ENCODE measurements around the gene TMEM151B. TPM values are rescaled to one million over a fixed set of nuclear protein-coding genes. Genes with fewer than 3 reads are reported as not detected.
A peak's percentile ranks its signal among the peaks of the same experiment; 100 is the strongest.

Gene TMEM151B
- total and polyA plus RNA-seq, 10 of the 15 experiments (the other 5 are each of a cell fraction or from before 2014, with no cell fraction given) = 0.01 to 0.19 (median 0.05) TPM; not detected in 6

- Histone ChIP-seq H4K20me1 (ENCODE audit: control insufficient read depth, insufficient read depth) (peaks cover 6% of the 10 kb centered on the region; the same call in 1 of the 2 replicates), H3K9ac (ENCODE audit: control insufficient read depth, insufficient read depth, low read length) (no peak overlapping the region), H2AFZ (ENCODE audit: control insufficient read depth, low read depth, low read length) (no peak overlapping the region), H3K4me3 (peak overlapping the region; percentile 77; the same call in 1 of the 2 replicates), H3K9me3 (replicated peaks; ENCODE audit: control insufficient read depth, insufficient read depth, low read length) (no peaks in the 10 kb centered on the region), H3K4me1 (ENCODE audit: control insufficient read depth, insufficient read depth, low read length) (peaks cover 43% of the 10 kb centered on the region), H3K4me2 (ENCODE audit: control insufficient read depth, insufficient read depth) (peak overlapping the region; percentile 71), H3K36me3 (ENCODE audit: control insufficient read depth in 2 of 2, insufficient read depth in 2 of 2, low read length in 1 of 2) (peaks cover 40 to 57% of the 10 kb centered on the region in 2 experiments), H3K79me2 (ENCODE audit: control insufficient read depth, insufficient read depth, low read length) (peaks cover 84% of the 10 kb centered on the region), H3K27ac (ENCODE audit: control insufficient read depth, insufficient read depth) (peak overlapping the region; percentile 99), H3K27me3 (replicated peaks in 1 of 2; ENCODE audit: control insufficient read depth in 2 of 2, insufficient read depth in 2 of 2, low read length in 1 of 2) (no peaks in the 10 kb centered on the region)
- in situ Hi-C loops (cut with MboI) (no loop called here), intact Hi-C loops (cut with micrococcal nuclease; ENCODE audit: unreplicated experiment) (no loop called here)
- ChIA-PET POLR2A (interaction anchor here (0.9 to 10.7 kb wide), 8 partner anchors 8 to 79 kb away, joined by 3 to 131 read pairs (median 4); partner anchors contain the start of gene HSP90AB1), SMC1A (ENCODE audit: uncharacterized antibody, unreplicated experiment) (interaction anchor here (0.9 to 3.1 kb wide), 6 partner anchors 9 to 82 kb away, joined by 3 to 25 read pairs (median 6); partner anchors contain the start of genes HSP90AB1 and SLC29A1), RAD21 (ENCODE audit: unreplicated experiment) (interaction anchor here (0.8 to 4.8 kb wide), 4 partner anchors 9 to 83 kb away, joined by 3 to 28 read pairs (median 4); partner anchors contain the start of gene HSP90AB1), CTCF (interaction anchor here (0.7 to 5.0 kb wide), 7 partner anchors 8 to 82 kb away, joined by 3 to 45 read pairs (median 12); partner anchors contain the start of genes HSP90AB1 and SLC29A1)
- WGBS (ENCODE audit: insufficient coverage, insufficient replicate concordance, low lambda C conversion rate, missing lambda C conversion rate) = 61% methylated on average over 16 of the region's 16 CpGs
- no peak for TF ChIP-seq JUNB (IDR thresholded peaks at IDR 0.05)
- peak; percentile 94 for TF ChIP-seq POLR2AphosphoS5 (IDR thresholded peaks at IDR 0.05; ENCODE audit: low read length)
- no peak for TF ChIP-seq NKRF (conservative IDR thresholded peaks at IDR 0.05)
- no peak for TF ChIP-seq MEF2A (IDR thresholded peaks at IDR 0.05; ENCODE audit: insufficient read depth, low read depth, low read length)
- peak; percentile 60; the same call in 1 of the 2 replicates for TF ChIP-seq SMAD5 (IDR thresholded peaks at IDR 0.05; ENCODE audit: low read depth)
- TF ChIP-seq, protein P1, sequence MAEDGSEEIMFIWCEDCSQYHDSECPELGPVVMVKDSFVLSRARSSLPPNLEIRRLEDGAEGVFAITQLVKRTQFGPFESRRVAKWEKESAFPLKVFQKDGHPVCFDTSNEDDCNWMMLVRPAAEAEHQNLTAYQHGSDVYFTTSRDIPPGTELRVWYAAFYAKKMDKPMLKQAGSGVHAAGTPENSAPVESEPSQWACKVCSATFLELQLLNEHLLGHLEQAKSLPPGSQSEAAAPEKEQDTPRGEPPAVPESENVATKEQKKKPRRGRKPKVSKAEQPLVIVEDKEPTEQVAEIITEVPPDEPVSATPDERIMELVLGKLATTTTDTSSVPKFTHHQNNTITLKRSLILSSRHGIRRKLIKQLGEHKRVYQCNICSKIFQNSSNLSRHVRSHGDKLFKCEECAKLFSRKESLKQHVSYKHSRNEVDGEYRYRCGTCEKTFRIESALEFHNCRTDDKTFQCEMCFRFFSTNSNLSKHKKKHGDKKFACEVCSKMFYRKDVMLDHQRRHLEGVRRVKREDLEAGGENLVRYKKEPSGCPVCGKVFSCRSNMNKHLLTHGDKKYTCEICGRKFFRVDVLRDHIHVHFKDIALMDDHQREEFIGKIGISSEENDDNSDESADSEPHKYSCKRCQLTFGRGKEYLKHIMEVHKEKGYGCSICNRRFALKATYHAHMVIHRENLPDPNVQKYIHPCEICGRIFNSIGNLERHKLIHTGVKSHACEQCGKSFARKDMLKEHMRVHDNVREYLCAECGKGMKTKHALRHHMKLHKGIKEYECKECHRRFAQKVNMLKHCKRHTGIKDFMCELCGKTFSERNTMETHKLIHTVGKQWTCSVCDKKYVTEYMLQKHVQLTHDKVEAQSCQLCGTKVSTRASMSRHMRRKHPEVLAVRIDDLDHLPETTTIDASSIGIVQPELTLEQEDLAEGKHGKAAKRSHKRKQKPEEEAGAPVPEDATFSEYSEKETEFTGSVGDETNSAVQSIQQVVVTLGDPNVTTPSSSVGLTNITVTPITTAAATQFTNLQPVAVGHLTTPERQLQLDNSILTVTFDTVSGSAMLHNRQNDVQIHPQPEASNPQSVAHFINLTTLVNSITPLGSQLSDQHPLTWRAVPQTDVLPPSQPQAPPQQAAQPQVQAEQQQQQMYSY (CRISPR knock-in tag; IDR thresholded peaks at IDR 0.05) = no peak
- peak; percentile 76 for TF ChIP-seq POLR2A (IDR thresholded peaks at IDR 0.05; ENCODE audit: low read depth, low read length)
- peak; percentile 65; the same call in 1 of the 3 replicates for TF ChIP-seq POU2F2 (IDR thresholded peaks at IDR 0.05; ENCODE audit: borderline replicate concordance, low read depth, low read length)
- peak; percentile 41; the same call in 1 of the 2 replicates for TF ChIP-seq POLR2AphosphoS2 (IDR thresholded peaks at IDR 0.05; ENCODE audit: low read depth, low read length)
- FAIRE-seq = no peak
- DNase-seq (ENCODE audit: low read depth, low spot score) = no peak
- BruUV-seq (replicated peaks) = no TSS peak
- ATAC-seq = 0 out of 3 replicates have a peak, but pooled peaks have one; percentile 0
These were observed 15.0 kb upstream of the TMEM151B start for GRCh38 chr6:44255105-44255808.

Measured in GM12878 (cell line).